T-helper 2 cell treated with Interferon-gamma antibody and Interleukin-4, amounts not matched to agents 5 μg/mL and 100 μg/mL, for 36 hours (primary cell): ENCODE data around the gene IKBKE.

Source experiments
- DNase-seq: peaks from one replicate; pipeline ENCODE4 v3.0.0; 2021; ENCODE audit warnings: low spot score
- H3K27ac Mint-ChIP-seq: one replicate; pipeline ENCODE4 v1.8.0; 2021; ENCODE audit warnings: mild to moderate bottlenecking, mixed read lengths
- H3K27me3 Mint-ChIP-seq: one replicate; pipeline ENCODE4 v1.8.0; 2021; ENCODE audit warnings: low read depth, mixed read lengths
- H3K36me3 Mint-ChIP-seq: one replicate; pipeline ENCODE4 v1.8.0; 2021; ENCODE audit warnings: low read depth, mixed read lengths
- H3K4me1 Mint-ChIP-seq: one replicate; pipeline ENCODE4 v1.8.0; 2021; ENCODE audit warnings: low read depth, mixed read lengths
- H3K4me3 Mint-ChIP-seq: one replicate; pipeline ENCODE4 v1.8.0; 2022; ENCODE audit warnings: mild to moderate bottlenecking, moderate library complexity, mixed read lengths
- H3K9me3 Mint-ChIP-seq: one replicate; pipeline ENCODE4 v1.8.0; 2021; ENCODE audit warnings: mixed read lengths

Gene IKBKE

DNA sequence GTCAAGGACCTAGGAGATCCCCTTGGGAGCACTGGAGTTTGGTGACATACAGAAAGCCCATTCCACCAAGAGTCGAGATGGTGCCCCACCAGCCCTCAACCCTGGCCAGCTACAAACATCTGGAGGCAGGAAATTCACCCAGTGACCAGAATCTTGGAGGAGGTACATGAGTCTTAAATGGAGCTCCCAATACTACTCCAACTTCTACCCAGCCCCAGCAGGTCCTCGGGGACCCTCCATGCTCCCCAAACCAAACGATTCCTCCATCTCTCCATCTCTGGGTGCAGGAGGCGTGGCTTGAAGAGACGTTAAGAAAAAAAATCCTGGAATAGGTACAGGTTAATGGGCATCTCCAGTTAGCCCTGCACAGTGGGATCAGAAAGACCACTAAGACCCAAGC, 31.6 kb downstream of the IKBKE start:
- no peak for DNase-seq
- H3K4me3 Mint-ChIP-seq, result no peak overlapping the region
- H3K27ac Mint-ChIP-seq, result no peak overlapping the region
- peaks cover 24% of the 10 kb centered on the region for H3K4me1 Mint-ChIP-seq
- H3K36me3 Mint-ChIP-seq, result peaks cover 19% of the 10 kb centered on the region
- H3K27me3 Mint-ChIP-seq, result peaks cover 9% of the 10 kb centered on the region
- H3K9me3 Mint-ChIP-seq, result no peaks in the 10 kb centered on the region

DNA sequence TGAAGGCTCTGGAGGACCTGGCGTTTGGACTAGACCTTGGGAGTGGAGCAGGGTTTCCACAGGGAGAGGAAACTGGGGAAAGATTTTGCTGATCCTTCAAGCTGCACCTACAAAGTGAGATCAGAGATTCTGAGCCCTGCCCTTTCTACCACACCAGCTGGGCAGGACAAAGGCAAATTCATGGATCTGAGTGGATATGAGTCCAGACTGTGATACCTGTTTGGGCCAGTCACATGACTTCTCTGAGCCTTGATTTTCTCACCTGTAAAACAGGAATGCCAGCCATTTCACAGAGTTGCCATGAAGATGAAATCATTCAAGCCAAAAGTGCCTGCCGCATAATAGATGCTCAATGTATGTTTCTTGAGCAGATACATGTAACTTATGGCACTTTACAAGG, 32.1 kb downstream of the IKBKE start:
- Mint-ChIP-seq H3K27me3 (peaks cover 9% of the 10 kb centered on the region), H3K4me3 (no peak overlapping the region), H3K9me3 (no peaks in the 10 kb centered on the region), H3K36me3 (peaks cover 17% of the 10 kb centered on the region), H3K4me1 (peaks cover 24% of the 10 kb centered on the region), H3K27ac (no peak overlapping the region)
- DNase-seq, result no peak

DNA sequence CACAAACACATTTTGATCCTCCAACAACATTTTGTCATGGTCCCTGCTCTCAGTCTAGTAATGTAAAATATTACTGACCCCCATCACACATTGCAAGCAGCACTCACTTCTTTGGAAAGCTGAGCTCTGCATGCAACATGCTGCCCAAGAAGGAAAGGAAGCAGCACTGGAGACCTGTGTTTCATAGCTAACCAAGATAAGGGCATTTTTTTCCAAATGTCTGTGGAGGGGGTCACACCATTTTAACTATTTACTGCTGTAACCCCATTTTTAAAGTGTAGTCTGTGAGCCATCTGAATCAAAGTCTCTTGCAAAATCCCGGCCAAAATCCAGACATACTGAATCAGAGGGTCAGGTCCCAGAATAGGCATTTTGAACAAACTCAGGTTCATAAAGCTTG, 32.5 kb downstream of the IKBKE start:
- peaks cover 11% of the 10 kb centered on the region for H3K27me3 Mint-ChIP-seq
- no peak for DNase-seq
- H3K9me3 Mint-ChIP-seq, result no peaks in the 10 kb centered on the region
- H3K27ac Mint-ChIP-seq, result no peak overlapping the region
- peaks cover 17% of the 10 kb centered on the region for H3K36me3 Mint-ChIP-seq
- no peak overlapping the region for H3K4me3 Mint-ChIP-seq
- H3K4me1 Mint-ChIP-seq, result peaks cover 24% of the 10 kb centered on the region

DNA sequence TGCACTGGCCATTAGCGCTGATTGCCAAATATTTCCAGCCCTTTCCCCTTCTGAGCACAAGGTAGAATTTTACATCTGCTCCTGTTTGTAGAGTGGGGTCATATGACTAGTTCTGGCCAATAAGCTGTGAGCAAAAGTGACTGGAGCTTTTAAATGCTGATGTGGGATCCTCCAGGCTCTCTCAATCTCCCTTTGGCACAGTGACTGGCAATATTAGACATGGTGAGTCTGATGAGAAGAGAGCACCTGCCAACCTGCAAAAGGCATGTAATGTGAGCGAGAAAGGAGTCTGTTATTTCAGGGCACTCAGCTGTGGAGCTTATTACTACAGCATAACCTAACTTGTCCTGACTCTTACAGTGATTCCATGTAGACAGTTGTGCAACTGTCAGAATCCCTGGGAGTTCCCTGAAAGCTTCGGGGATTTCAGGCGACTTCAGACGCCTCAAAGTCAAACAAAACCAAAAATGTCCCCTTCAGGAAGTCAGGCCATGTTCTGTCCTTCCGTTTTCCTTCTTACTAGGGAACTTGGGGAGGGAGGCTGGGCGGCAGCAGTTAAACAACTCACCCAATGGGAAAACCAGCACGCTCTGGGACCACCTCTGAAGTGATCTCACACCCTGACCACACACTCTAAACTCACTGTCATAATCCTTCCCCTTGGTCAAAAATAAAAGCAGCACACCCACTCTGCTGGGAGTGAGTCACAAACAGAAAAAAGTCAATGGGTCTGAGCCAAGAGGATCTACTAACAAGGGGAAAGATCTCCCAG, 33.5 kb downstream of the IKBKE start:
- H3K4me1 Mint-ChIP-seq, result peaks cover 26% of the 10 kb centered on the region
- peak; percentile 71 for DNase-seq
- no peak overlapping the region for H3K4me3 Mint-ChIP-seq
- no peaks in the 10 kb centered on the region for H3K9me3 Mint-ChIP-seq
- H3K36me3 Mint-ChIP-seq, result peaks cover 10% of the 10 kb centered on the region
- peaks cover 20% of the 10 kb centered on the region for H3K27me3 Mint-ChIP-seq
- H3K27ac Mint-ChIP-seq, result no peak overlapping the region

DNA sequence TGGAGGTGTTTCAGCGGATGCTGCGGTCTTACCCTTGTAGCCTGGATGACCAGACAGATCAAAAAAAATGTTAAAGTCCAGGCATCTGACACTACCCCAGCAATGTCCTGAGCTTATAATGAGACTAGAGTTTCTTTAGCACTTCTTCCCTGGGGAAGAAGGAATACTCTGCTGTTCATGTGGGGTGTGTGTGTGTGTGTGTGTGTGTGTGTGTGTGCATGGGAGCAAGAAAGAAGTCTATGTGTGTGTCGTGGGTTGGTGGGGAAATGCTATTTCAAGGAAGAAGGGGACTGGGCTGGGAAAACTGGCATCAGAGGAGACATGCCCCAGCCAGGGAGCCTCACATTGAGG, 34.1 kb downstream of the IKBKE start:
- H3K27ac Mint-ChIP-seq, result no peak overlapping the region
- H3K4me1 Mint-ChIP-seq, result peaks cover 26% of the 10 kb centered on the region

DNA sequence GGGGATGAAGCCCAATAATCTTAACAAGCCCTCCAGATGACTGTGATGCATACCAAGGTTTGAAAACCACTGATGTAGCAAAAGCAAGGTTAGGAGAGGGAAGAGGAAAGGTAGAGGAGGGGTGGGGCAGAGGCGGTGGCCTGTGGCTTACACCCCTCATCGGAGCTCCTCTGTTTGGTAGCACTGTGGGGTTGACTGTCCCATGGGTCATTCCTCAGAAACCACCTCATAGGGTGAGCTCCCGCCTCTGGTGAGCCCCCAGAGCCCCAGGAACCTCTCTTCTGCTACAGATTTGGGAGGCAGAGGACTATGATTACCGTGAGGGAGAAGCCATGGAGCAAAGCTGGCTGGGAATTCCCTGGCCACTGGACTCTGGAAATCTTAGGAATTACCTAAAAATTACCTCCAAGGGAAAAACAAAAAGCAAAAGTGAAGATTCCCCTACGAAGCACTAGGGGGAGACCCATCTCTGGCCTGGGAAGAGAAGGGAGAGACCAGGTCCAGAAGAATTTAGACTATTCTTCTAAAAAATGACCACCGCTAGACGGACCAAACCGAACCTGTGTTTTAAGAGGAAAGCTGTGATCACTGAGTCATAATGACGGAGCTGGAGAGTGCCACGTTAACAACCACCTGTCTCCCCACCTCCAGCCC, 35.6 kb downstream of the IKBKE start:
- Mint-ChIP-seq H3K9me3 (no peaks in the 10 kb centered on the region), H3K27me3 (peaks cover 41% of the 10 kb centered on the region), H3K4me3 (peak overlapping the region; percentile 77), H3K27ac (no peak overlapping the region), H3K36me3 (peaks cover 5% of the 10 kb centered on the region), H3K4me1 (peaks cover 26% of the 10 kb centered on the region)
- DNase-seq, result no peak

More for the DNA sequence above, 34.1 kb downstream of the IKBKE start:
- no peak for DNase-seq
- Mint-ChIP-seq H3K36me3 (peaks cover 8% of the 10 kb centered on the region), H3K27me3 (peaks cover 26% of the 10 kb centered on the region), H3K9me3 (no peaks in the 10 kb centered on the region), H3K4me3 (no peak overlapping the region)

DNA sequence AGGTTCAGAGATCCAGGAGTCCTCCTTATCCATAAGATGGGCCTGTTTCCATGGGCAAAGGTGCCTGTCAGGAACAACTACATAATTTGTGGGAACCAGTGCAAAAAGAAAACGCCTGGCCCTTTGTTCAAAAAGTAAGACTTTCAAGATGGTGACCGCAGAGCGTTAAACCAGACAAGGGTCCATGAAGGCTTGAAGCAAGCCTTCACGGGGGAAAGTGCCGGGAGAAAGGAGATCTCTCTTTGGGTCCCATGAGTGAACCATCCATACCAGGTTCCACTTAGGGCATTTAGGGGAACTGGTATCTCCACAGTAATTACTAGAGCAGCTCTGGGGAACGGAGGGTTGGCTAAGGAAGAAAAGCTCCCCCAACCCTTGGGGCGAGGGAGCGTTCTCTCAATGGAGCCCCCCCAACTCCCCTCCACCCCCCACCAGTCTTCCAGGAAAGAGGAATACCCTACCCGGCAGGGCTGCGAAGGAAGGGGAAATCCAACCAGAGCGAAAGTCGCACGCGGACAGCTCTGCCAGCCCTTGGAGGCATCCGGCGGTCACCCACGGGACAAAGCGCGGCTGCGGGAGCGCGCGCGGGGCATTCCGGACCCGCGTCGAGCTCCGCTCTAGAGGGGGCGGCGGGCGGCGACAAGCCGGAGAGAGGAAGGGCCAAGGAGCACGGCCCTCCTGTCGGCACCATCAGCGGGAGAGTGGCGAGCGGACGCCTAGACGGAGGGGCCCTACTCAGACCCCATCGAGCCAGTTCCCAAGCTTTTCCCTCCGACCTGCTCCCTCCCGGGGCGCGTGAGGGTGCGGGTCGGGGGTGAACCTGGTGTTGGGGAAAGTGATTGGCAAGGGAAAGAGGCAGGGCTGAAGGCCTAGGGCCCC, 36.4 kb downstream of the IKBKE start:
- Mint-ChIP-seq H3K9me3 (no peaks in the 10 kb centered on the region), H3K27ac (no peak overlapping the region), H3K4me1 (peaks cover 26% of the 10 kb centered on the region), H3K36me3 (peaks cover 5% of the 10 kb centered on the region), H3K27me3 (peaks cover 42% of the 10 kb centered on the region), H3K4me3 (peak overlapping the region; percentile 77)
- DNase-seq, result peak; percentile 22

DNA sequence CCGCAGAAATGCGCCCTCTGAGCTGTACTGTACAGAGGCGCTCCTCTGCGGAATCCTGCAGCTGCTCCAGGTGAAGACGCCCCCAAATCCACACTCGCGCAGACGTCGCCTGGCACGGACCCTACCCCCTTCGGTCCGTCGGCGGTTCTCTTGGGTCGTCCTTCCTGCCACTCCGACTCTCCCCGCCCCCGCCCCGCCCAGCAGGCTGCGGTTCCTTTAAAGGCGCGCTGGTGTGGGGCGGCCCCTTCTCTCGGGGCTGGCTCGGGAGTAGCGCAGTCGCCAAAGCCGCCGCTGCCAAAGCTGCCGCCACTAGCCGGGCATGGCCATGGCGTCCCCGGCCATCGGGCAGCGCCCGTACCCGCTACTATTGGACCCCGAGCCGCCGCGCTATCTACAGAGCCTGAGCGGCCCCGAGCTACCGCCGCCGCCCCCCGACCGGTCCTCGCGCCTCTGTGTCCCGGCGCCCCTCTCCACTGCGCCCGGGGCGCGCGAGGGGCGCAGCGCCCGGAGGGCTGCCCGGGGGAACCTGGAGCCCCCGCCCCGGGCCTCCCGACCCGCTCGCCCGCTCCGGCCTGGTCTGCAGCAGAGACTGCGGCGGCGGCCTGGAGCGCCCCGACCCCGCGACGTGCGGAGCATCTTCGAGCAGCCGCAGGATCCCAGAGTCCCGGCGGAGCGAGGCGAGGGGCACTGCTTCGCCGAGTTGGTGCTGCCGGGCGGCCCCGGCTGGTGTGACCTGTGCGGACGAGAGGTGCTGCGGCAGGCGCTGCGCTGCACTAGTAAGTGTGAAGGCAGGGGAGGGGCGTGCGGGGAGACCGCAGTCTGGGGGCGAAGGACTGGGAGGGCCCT, 37.2 kb downstream of the IKBKE start, which contains the start of gene RASSF5:
TSS of gene RASSF5 (plus strand) at position 248 of the 846 bp plus-strand sequence. CDS start at position 320, 72 bp downstream.
- no peaks in the 10 kb centered on the region for H3K9me3 Mint-ChIP-seq
- peaks cover 26% of the 10 kb centered on the region for H3K4me1 Mint-ChIP-seq
- no peak within 1 kb of the TSS for H3K27ac Mint-ChIP-seq
- peak within 1 kb of the TSS; percentile 77 for H3K4me3 Mint-ChIP-seq
- H3K27me3 Mint-ChIP-seq, result peaks cover 42% of the 10 kb centered on the region
- peaks cover 5% of the 10 kb centered on the region for H3K36me3 Mint-ChIP-seq
- peak; percentile 82 for DNase-seq

DNA sequence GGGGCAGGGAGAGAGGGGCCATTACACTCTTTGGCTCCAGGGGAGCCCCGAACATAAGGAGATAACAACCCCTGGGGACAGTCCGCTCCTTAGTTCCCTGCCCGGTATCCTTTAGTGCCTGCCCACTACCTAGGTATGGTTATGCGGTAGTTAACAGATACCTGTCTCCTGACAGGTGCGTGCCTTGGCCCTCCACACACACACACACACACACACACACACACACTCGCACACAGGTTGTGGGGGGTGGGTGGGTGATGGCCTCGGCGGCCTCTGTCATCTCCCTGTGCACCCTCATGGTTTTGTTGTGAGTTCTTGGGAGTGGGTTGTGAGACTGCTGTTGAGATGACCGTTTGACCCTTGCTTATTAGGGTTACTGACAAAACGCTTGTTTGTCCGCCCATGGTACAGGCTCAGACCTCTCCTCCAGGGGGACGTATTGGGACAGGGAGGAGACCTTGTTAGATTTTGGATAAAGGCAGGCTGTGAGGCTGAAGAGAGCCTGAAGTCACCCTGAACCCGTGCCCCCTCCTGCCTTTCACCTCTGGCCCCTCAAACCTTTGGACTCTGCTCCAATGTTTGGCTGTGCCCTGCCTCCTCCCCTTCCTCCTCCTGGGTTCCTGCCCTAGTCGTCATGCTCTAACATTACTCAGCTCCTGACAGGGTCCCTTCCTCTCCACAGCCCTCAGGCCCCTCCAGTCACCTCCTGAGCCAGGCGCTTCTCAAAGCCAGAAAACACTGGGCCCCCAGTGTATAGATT, 38.0 kb downstream of the IKBKE start:
- DNase-seq, result no peak
- Mint-ChIP-seq H3K9me3 (no peaks in the 10 kb centered on the region), H3K4me1 (peaks cover 24% of the 10 kb centered on the region), H3K4me3 (peak overlapping the region; percentile 62), H3K36me3 (peaks cover 5% of the 10 kb centered on the region), H3K27me3 (peaks cover 42% of the 10 kb centered on the region), H3K27ac (no peak overlapping the region)

DNA sequence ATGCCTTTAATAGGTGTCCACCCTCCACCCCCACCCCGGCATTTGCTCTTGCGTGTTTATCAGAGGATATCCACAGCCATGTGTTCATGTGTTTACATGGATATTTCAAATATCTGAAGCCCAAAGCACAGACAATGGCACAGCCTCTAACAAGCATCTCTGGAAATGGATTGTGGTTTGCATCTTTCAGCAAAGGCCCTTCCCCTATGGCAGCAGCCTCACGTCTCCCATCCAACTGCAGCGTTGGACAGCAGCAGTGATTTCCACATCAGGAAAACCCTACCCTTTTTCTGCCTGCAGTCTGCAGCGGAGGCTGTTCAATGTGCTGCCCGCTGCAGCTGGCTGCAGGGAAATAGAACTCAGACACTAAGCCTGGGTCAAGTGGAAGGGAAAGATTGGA, 38.7 kb downstream of the IKBKE start:
- H3K4me1 Mint-ChIP-seq, result peaks cover 22% of the 10 kb centered on the region
- no peaks in the 10 kb centered on the region for H3K9me3 Mint-ChIP-seq
- peaks cover 42% of the 10 kb centered on the region for H3K27me3 Mint-ChIP-seq
- DNase-seq, result no peak
- no peak overlapping the region for H3K27ac Mint-ChIP-seq
- peaks cover 5% of the 10 kb centered on the region for H3K36me3 Mint-ChIP-seq
- H3K4me3 Mint-ChIP-seq, result peak overlapping the region; percentile 62

DNA sequence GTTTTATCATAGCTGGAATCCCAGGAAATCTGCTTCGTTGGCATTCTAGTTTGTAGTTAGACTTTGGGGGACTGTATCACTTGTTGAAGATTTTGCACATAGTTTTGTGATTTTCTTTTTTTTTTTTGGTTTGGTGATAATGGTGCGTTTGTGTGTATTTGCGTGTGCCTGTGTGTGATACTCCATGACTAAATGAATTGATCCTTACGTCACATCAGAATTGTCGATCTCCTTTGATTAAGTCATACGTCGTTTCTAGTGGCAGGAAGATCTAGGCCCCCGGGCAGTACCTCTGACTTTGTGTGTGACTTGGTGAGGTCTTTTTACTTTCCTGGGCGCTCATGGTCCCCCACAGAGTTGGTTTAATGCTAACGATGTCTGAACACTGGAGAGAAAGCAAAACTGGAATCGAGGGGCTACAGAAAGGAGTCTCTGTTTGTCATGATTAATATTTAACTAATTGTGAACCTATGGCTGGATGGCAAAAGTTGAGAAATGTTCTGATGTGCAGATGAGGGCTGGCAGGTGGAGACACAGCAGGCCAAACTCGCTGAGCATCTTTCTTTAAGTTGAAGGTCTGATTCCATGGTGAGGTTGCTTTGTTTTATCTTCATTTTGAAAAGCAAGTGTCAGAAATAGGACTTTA, 39.5 kb downstream of the IKBKE start:
- Mint-ChIP-seq H3K27ac (no peak overlapping the region), H3K9me3 (no peaks in the 10 kb centered on the region), H3K27me3 (peaks cover 42% of the 10 kb centered on the region), H3K36me3 (no peaks in the 10 kb centered on the region), H3K4me1 (peaks cover 16% of the 10 kb centered on the region), H3K4me3 (no peak overlapping the region)
- DNase-seq, result no peak

DNA sequence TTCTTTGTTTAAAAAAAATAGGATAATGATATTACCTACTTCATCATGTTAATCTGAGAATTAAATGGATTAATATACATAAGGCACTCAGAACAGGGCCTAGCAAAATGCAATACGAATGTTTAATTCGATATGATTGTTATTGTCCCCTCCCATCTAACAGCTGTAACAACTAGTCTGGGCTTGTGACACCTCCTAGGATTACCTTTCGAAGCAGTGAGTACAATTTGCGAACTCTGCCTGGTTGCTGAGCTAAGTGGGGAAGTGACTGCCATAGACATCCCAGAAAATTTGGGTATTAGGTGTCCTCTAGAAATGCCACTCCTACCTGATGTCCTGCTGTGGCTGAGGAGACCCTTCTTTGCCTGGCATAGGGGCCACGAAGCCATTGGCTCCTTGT, 40.1 kb downstream of the IKBKE start:
- Mint-ChIP-seq H3K36me3 (no peaks in the 10 kb centered on the region), H3K27ac (no peak overlapping the region), H3K4me1 (peaks cover 10% of the 10 kb centered on the region), H3K27me3 (peaks cover 42% of the 10 kb centered on the region), H3K9me3 (no peaks in the 10 kb centered on the region), H3K4me3 (no peak overlapping the region)
- DNase-seq, result no peak
